Stimulated activated CD4-positive, alpha-beta T cell treated with anti-CD3 and anti-CD28 coated beads, Interleukin-2, amount 100 ng/mL, for 4 hours (primary cell): Measurements from ENCODE around the gene LEPR.
A peak's percentile ranks its signal among the peaks of the same experiment; 100 is the strongest.
"Not testable (repeated sequence)": the region's sequence is repeated elsewhere in the genome, so short reads cannot be mapped to it uniquely, and the experiment has no call there.

ENCODE experiments used
- DNase-seq: peaks from one replicate; pipeline ENCODE4 v3.0.0-alpha.2; 2020; ENCODE audit warnings: low read depth

The LEPR gene

DNA sequence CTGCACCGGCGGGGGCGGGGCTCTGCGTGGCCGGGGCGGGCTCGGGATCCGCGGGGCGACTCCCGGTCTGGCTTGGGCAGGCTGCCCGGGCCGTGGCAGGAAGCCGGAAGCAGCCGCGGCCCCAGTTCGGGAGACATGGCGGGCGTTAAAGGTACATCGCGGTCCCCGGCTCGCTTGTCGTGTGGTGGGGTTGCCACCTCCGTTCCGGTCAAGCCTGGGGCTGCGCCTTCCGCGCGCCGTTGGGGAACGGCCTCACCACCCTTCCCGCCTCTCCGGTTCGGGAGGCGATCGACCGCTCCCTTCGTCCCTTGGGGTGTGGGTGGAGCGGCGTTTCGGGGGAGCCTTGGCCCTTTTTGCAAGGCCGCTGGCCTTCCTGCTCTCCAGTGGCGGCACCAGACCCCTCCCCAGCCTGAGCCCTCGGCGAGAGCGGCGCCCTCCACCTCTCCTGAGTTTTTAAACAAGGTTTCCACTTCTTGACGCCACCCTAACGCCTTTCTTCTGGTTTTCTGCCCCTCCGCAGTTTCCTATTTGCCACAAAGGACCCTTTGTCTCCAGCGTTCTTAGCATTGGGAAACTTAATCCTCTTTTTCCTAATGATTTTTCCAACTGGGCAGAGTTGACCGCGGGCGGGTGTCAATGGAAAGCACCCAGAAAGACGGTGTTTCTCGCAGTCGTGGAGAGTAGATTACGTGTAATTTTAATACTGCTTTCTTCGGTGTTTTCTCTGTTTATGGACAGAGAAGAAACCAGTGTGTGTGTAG lies at the start of gene LEPR, which contains the start of gene LEPROT:
TSS of gene LEPR (plus strand) at position 79 of the 761 bp plus-strand sequence. CDS start 144,898 bp downstream, outside the sequence.
TSS of gene LEPROT (plus strand) at position 79 of the 761 bp plus-strand sequence. CDS start at position 136, 57 bp downstream.
- DNase-seq = no peak

GRCh38 chr1:65371544-65371943 lies 48.9 kb upstream of the LEPR start:
- DNase-seq = no peak

DNA sequence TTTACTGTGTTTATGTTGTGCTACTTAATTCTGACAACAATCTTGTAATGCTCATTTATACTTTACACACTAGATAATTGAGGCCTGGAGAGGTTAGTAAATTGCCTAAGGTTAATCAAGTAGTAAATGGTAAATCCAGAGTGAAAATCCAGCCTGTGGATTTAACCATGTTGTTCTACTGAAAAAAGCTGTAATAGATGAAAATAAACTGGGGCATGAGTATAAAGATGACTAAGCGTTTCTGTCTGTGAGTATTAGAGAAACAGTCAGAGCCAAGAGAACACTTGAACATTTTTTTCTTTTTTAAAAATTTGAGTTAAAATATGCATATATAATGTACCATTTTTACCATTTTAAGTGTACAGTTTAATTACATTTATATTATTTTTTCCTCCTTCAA lies 47.9 kb upstream of the LEPR start:
- DNase-seq = no peak

DNA sequence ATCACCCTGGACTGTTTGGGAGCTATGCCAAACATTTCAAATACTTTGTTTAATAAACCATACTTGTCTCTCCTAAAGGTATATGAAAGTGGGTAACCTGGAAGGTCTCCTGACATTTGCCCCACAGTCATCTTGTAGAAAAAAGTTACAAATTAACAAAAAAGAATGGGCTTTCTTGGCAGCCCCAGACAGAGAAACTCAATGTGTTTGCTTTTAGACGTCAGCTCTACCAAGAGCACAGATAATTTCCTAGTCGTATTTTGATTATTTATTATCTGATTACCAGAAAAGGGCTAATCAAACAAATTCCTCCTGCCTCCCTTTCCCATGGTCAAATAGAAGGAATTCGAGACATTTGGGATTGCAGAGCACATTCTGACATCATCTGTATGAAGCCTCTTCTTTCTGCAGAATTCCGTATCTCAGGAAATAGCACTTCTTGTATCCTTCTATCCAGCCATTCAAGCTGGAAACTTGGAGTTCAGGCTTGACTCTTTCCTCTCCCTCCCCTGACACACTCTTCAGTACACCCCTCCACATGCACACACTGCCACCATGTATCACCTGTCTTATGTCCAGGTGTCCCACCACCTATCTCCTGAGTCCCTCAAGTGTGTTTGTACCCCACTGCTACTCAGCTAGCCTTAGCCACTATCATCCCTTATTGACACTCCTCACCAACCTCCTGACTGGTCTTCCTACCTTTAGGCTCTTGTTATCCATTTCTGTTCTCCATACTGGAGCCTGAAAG lies 42.8 kb upstream of the LEPR start:
- no peak for DNase-seq

- DNase-seq = no peak
Observed at GRCh38 chr1:65378247-65378946, 42.1 kb upstream of the LEPR start.

GRCh38 chr1:65384426-65384825 lies 36.0 kb upstream of the LEPR start:
- not testable (repeated sequence) for DNase-seq

DNA sequence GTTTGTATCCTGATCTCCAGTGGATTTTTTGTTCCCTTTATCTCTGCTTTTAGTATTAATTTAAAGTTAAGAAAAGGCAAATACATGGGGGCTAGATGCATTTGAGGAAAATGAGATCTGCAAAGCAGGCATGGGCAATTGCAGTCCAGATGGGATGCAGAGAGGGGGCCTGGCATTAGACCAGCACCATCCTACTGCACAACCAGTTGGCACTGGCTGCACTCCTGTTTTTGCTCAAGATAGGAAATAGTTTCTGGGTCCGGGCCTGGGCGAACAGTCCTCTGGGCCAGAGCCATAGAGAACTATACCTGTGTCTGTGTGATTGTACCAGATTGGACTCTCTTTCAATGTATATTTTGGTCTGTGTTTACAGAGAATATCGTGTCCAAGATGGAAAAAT lies 34.0 kb upstream of the LEPR start:
- DNase-seq = no peak

DNA sequence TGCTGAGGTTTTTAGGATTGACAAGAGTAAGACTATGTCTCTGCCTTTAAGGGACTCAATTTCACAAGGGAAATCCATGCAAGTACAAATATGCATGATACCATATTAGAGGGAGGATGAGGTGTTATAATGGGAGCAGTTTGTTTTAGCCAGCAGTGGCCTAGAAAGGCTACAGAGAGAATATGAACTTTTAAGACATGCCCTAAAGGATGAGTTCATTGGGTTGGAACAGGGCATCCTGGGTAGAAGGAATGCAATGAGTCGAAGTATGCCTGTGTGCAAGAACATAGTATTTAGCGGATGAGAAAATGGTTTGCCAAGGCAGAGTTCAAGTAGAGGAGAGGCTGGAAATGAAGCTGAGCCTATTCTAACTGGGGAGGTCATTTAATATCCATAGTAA lies 32.6 kb upstream of the LEPR start:
- no peak for DNase-seq

GRCh38 chr1:65388908-65389695 lies 31.4 kb upstream of the LEPR start:
- no peak for DNase-seq

DNA sequence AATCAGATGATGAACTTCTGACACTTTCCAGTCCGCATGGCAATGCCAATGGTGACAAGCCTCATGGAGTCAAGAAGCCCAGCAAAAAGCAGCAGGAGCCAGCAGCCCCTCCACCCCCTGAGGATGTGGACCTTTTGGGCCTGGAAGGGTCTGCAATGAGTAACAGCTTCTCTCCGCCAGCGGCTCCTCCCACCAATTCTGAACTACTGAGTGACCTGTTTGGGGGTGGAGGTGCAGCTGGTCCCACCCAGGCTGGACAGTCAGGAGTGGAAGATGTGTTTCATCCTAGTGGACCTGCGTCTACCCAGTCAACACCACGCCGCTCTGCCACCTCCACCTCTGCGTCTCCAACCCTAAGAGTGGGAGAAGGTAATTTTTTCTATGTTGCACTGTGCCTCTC lies 28.0 kb upstream of the LEPR start:
- DNase-seq = no peak

GRCh38 chr1:65393347-65393746 lies 27.1 kb upstream of the LEPR start:
- DNase-seq = peak; percentile 0

- no peak for DNase-seq
Observed at GRCh38 chr1:65393928-65394327, 26.5 kb upstream of the LEPR start.

DNA sequence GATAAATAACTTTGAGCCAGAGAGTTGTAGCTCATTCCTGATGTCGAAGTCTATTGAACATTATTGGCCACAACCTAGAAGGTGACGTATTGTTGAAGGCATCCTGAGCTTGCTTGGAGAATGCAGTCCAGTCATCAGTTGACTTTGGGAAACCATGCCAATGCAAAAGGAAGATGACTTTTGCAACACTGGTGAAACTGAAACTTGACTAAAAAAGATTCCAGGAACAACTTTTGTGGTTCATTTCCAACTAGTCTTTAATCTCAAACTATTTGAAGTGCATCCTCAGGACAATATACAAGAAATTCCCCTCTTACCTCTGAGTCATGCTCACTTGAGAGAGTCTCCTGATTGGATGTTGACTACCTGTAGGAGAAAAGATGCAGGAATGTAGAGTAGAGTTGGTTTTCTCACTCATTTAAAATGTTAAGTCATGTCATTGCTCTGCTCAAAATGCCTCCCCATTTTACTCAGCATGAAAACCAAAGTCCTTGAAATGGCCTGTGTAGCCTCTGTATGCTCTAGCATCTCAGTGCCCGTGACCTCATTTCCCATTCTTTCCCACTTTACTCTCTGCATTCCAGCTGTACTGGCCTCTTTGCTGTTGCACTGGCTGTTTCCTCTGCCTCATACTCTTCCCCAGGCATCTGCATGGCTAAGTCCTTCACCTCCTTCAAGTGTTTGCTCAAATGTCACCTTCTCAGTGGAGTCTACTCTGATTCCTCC lies 24.4 kb upstream of the LEPR start:
- no peak for DNase-seq

DNA sequence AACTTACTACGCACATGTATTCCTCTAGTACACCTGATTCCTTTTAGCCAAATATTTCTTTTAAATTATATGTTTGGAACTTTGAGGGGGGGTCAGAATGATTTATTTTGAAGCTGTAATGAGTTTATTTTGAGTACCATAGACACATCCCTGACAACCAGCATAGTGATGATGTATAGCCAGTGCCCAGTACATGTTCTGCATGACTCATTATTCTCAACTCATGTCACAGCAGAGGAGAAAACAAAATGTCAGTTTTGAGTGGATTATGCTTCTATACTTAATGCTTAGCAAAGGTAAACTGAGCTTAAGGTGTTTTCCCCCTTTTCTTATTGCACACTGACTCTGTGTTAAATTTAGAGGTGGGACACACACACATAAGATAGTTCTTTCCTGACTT lies 22.4 kb upstream of the LEPR start:
- no peak for DNase-seq

GRCh38 chr1:65399003-65399402 lies 21.5 kb upstream of the LEPR start:
- DNase-seq = no peak

GRCh38 chr1:65401612-65402011 lies 18.9 kb upstream of the LEPR start:
- no peak for DNase-seq

DNA sequence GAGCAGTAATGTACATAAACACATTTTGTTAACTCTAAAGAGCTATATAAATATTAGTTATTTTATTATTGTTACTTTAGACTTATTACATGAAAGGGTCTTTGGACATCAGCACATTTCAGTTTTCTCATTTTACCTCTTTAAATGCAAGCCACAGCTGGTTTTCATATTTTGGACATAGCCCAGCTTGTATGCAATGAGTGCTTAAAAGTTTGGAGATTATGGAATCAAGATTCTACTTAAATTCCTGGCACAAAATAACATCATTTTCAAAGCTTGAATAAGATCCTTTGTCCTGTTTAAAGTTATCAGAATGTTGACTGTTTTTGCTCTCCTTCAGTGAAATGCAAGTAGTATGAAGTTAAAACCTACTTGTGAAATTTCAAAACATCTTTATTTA lies 15.5 kb upstream of the LEPR start:
- DNase-seq = no peak

DNA sequence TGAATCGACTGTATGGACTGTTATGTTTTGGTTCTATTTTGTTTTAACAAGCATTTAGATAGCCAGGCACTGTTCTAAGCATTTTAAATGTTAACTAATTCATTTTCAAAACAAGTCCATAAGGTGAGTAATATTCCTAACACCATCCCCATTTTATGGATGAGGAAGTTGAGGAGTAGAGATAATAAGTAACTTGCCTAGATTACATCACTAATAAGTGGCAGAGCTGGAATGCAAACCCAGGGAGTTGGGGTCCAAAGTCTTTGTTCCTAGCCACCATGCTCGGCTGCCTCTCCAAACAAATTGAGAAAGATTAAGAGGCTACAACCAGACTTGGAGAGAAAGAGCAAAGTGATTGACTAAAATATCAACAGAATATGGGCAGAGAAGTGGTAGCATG lies 12.6 kb upstream of the LEPR start:
- DNase-seq = no peak

DNA sequence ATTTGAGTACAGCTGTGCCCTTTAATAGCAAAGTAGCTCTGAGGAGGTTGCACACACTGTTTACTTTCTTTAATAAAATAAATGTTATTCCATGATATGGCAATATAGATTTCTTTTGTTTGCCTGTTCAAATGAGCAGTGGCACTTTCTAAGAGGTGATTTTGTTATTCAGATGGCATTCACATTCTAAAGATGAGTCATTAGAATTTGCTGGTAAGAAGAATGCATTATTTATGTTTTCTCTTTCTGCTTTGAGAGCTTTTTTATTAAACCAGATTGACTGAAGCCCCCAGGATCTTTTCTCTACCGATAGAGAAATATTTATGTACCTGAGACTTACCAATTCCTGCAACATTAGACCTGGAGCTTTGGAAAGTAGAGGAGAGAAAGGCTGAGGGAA lies 11.2 kb upstream of the LEPR start:
- DNase-seq = no peak

DNA sequence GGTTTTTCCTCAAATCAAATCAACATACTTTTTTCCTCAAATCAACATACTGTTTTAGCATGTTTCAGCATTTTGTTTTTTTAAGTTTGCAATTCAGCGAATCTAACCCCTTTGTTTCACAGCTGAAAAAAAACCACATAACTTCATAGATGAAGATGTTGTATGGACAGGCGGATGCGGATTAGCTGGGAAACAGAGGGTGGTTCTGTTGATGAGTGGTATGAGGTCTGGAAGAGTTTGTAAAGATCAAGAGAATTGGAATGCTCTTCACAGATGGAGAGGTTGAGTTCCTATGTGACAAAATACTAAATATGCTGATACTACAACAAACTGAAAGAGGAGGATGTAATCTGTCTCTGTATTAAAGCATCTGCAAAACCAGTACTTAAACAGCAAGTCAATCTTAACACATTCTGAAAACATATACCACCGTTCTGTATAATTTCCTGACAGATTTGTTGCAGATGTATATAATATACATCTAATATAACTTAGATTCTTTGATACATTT lies 10.6 kb upstream of the LEPR start:
- no peak for DNase-seq
